Endothelial cell of umbilical vein (primary cell): ENCODE measurements around the gene MYO16. TPM values are rescaled to one million over a fixed set of nuclear protein-coding genes. Genes with fewer than 3 reads are reported as not detected.

ENCODE experiments used
- BruUV-seq: library from RNA; stranded (reverse); fragments of 400-500 nt; replicated peaks from 2 replicates; lab custom pipeline; 2021; lab: Mats Ljungman, UMichigan
- CTCF ChIA-PET: fragments of 300-600, 350-600 bp; sonication (Branson Sonifier 250); formaldehyde crosslinking; loops from one replicate; lab custom pipeline; 2021; ENCODE audit warnings: antibody characterized with exemption, inconsistent platforms; lab: Charles Lee
- POLR2A ChIA-PET: fragments of 300-600, 350-600 bp; sonication (Branson Sonifier 250); formaldehyde crosslinking; loops from one replicate; lab custom pipeline; 2021; ENCODE audit warnings: antibody characterized with exemption, inconsistent platforms; lab: Charles Lee
- DNase-seq: peaks from one replicate; pipeline ENCODE4 v3.0.0-alpha.2; 2011; ENCODE audit warnings: low read depth, low spot score
- FAIRE-seq: peaks from 2 replicates; lab custom pipeline; 2011; peaks lifted over from hg19 to GRCh38; lab: Jason Lieb, UNC
- H2AFZ ChIP-seq: 2 replicates; pipeline ENCODE4 v1.6.0; 2012; ENCODE audit warnings: low read depth, low read length, control low read depth, inconsistent platforms
- H3K27ac ChIP-seq: 2 replicates; pipeline ENCODE4 v1.5.1; 2011; ENCODE audit warnings: low read depth, mild to moderate bottlenecking, control low read depth, low read length, moderate library complexity; ENCODE audit not compliant: insufficient read depth
- H3K27me3 ChIP-seq, 2 experiments: 2 replicates each; pipeline versions ENCODE4 v1.6.0 to v1.6.1; 2011; ENCODE audit warnings: low read length in 2 of 2, mixed read lengths in 1 of 2; ENCODE audit not compliant: control insufficient read depth in 2 of 2, insufficient read depth in 2 of 2
- H3K36me3 ChIP-seq, 2 experiments: 2 replicates in 1 of 2; 3 replicates in 1 of 2; pipeline ENCODE4 v1.5.1; 2011; ENCODE audit warnings: low read length in 2 of 2, mild to moderate bottlenecking in 1 of 2, moderate library complexity in 1 of 2; ENCODE audit not compliant: control insufficient read depth in 2 of 2, insufficient read depth in 2 of 2; ENCODE audit errors: extremely low read depth in 1 of 2
- H3K4me1 ChIP-seq: 3 replicates; pipeline ENCODE4 v1.5.1; 2011; ENCODE audit warnings: mild to moderate bottlenecking, low read length; ENCODE audit not compliant: control insufficient read depth, insufficient read depth; ENCODE audit errors: extremely low read depth
- H3K4me2 ChIP-seq: 2 replicates; pipeline ENCODE4 v1.6.1; 2011; ENCODE audit warnings: low read length, control low read depth, mixed read lengths; ENCODE audit not compliant: insufficient read depth
- H3K4me3 ChIP-seq, 3 experiments: fragments of 200-600 bp in 1 of 3; sonication (generic), shearing (Covaris generic) in 1 of 3; replicated peaks in 1 of 3; 2 replicates each; pipeline ENCODE4 v1.5.1; 2011 to 2016; ENCODE audit warnings: control low read depth in 3 of 3, low read length in 3 of 3, mild to moderate bottlenecking in 2 of 3, inconsistent platforms in 1 of 3, low read depth in 1 of 3, moderate library complexity in 1 of 3; ENCODE audit not compliant: insufficient read depth in 1 of 3
- H3K79me2 ChIP-seq: 2 replicates; pipeline ENCODE4 v1.6.0; 2012; ENCODE audit warnings: low read length, inconsistent platforms; ENCODE audit not compliant: control insufficient read depth, insufficient read depth
- H3K9ac ChIP-seq: replicated peaks from 2 replicates; pipeline ENCODE3; 2011; ENCODE audit warnings: low read length, control low read depth; ENCODE audit not compliant: insufficient read depth; ENCODE audit errors: extremely low read depth
- H3K9me1 ChIP-seq: replicated peaks from 3 replicates; pipeline ENCODE4 v1.6.0; 2011; ENCODE audit warnings: mild to moderate bottlenecking, low read length; ENCODE audit not compliant: control insufficient read depth, insufficient read depth; ENCODE audit errors: extremely low read depth
- H3K9me3 ChIP-seq: replicated peaks from 2 replicates; pipeline ENCODE4 v1.5.1; 2012; ENCODE audit warnings: low read length, inconsistent platforms; ENCODE audit not compliant: control insufficient read depth, insufficient read depth
- H4K20me1 ChIP-seq: replicated peaks from 2 replicates; pipeline ENCODE3; 2011; ENCODE audit warnings: mild to moderate bottlenecking, low read length; ENCODE audit not compliant: control insufficient read depth, insufficient read depth; ENCODE audit errors: extremely low read depth
- EZH2 ChIP-seq: IDR thresholded peaks from 2 replicates; pipeline ENCODE4 v1.6.1; 2012; ENCODE audit warnings: borderline replicate concordance, low read depth, mild to moderate bottlenecking, moderate library complexity, low read length, inconsistent platforms; ENCODE audit not compliant: severe bottlenecking
- FOS ChIP-seq: IDR thresholded peaks from 2 replicates; pipeline ENCODE4 v1.6.1; 2011; ENCODE audit warnings: mild to moderate bottlenecking, low read length, moderate library complexity, borderline replicate concordance; ENCODE audit not compliant: insufficient read depth
- GATA2 ChIP-seq: IDR thresholded peaks from 2 replicates; pipeline ENCODE4 v1.7.0; 2011; ENCODE audit warnings: low read depth, mild to moderate bottlenecking, moderate library complexity, mixed read lengths, low read length; ENCODE audit not compliant: insufficient read length, insufficient read depth
- JUN ChIP-seq: IDR thresholded peaks from 2 replicates; pipeline ENCODE4 v1.6.1; 2011; ENCODE audit warnings: borderline replicate concordance, low read depth; ENCODE audit not compliant: insufficient read length, insufficient read depth
- MYC ChIP-seq: IDR thresholded peaks from one replicate; pipeline ENCODE4 v1.6.1; 2011; ENCODE audit warnings: mild to moderate bottlenecking, low read depth, low read length
- POLR2A ChIP-seq: IDR thresholded peaks from 2 replicates; pipeline ENCODE4 v1.6.1; 2012; ENCODE audit warnings: low read depth, mild to moderate bottlenecking, control low read depth, low read length
- POLR2AphosphoS5 ChIP-seq: IDR thresholded peaks from 2 replicates; pipeline ENCODE4 v1.6.1; 2012; ENCODE audit warnings: low read depth, mild to moderate bottlenecking, control low read depth, low read length, moderate library complexity; ENCODE audit not compliant: insufficient read depth
- dilution Hi-C: fragments of 300-500 bp; cut with MboI; formaldehyde crosslinking; loops from one replicate; pipeline ENCODE4 v1.15.0; 2019; ENCODE audit warnings: low sequenced_read_pairs; ENCODE audit not compliant: extremely low pct_ligation_motif_present
- intact Hi-C: fragments of 100-400 bp; cut with micrococcal nuclease; formaldehyde crosslinking; loops from one replicate; pipeline ENCODE4 v1.10.0; 2022
- polyA plus RNA-seq, 4 experiments: library from polyadenylated mRNA; depleted of rRNA in 3 of 4; stranded (reverse) in 3 of 4; unstranded in 1 of 4; fragments of >200 nt; gene quantifications; 2 replicates each; pipeline versions ENCODE4 v1.2.1 to v1.2.3, GENCODE V29; 2011 to 2012; ENCODE audit warnings: missing spikeins in 1 of 4
- total RNA-seq: library from RNA; stranded (reverse); gene quantifications from 2 replicates; pipeline ENCODE4 v1.2.3, GENCODE V29; 2021
- TF ChIP-seq, protein P1 (sequence below): IDR thresholded peaks from 2 replicates; pipeline ENCODE4 v1.6.1; 2011; ENCODE audit not compliant: insufficient read depth, insufficient read length

MYO16 gene
- total and polyA plus RNA-seq, 2 donors (not counting 3 experiments of a cell fraction or from before 2014, with no cell fraction given), result 0.03 to 0.04 TPM

GRCh38 chr13:108667205-108667604, 37.8 kb downstream of the MYO16 start:
- H3K27me3 ChIP-seq, result no peaks in the 10 kb centered on the region
- POLR2A ChIA-PET, result no interaction called here
- H4K20me1 ChIP-seq, result no peaks in the 10 kb centered on the region
- no peak overlapping the region for H2AFZ ChIP-seq
- no peak overlapping the region for H3K4me2 ChIP-seq
- no peak for FAIRE-seq
- BruUV-seq, result no TSS peak
- no peak overlapping the region for H3K27ac ChIP-seq
- H3K36me3 ChIP-seq, result no peaks in the 10 kb centered on the region
- dilution Hi-C loops (no loop called here), intact Hi-C loops (no loop called here)
- H3K4me3 ChIP-seq, result no peak overlapping the region
- TF ChIP-seq EZH2 (no peak), GATA2 (no peak), POLR2A (no peak), POLR2AphosphoS5 (no peak), FOS (no peak), JUN (no peak)
- TF ChIP-seq, protein P1, sequence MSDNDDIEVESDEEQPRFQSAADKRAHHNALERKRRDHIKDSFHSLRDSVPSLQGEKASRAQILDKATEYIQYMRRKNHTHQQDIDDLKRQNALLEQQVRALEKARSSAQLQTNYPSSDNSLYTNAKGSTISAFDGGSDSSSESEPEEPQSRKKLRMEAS, result no peak
- H3K79me2 ChIP-seq, result no peaks in the 10 kb centered on the region
- H3K4me1 ChIP-seq, result no peaks in the 10 kb centered on the region
- H3K9me3 ChIP-seq, result no peaks in the 10 kb centered on the region
- no peak overlapping the region for H3K9ac ChIP-seq
- DNase-seq, result no peak
- CTCF ChIA-PET, result no interaction called here
- no peaks in the 10 kb centered on the region for H3K9me1 ChIP-seq

GRCh38 chr13:108669381-108669780, 40.0 kb downstream of the MYO16 start:
- H2AFZ ChIP-seq, result no peak overlapping the region
- H3K9me3 ChIP-seq, result no peaks in the 10 kb centered on the region
- ChIA-PET CTCF (no interaction called here), POLR2A (no interaction called here)
- no peaks in the 10 kb centered on the region for H3K4me1 ChIP-seq
- H3K9ac ChIP-seq, result no peak overlapping the region
- FAIRE-seq (no peak), DNase-seq (no peak)
- H3K27me3 ChIP-seq, result no peaks in the 10 kb centered on the region
- intact Hi-C loops (no loop called here), dilution Hi-C loops (no loop called here)
- no peaks in the 10 kb centered on the region for H4K20me1 ChIP-seq
- H3K9me1 ChIP-seq, result no peaks in the 10 kb centered on the region
- TF ChIP-seq FOS (no peak), MYC (no peak), GATA2 (no peak), EZH2 (no peak)
- H3K79me2 ChIP-seq, result no peaks in the 10 kb centered on the region
- H3K4me2 ChIP-seq, result no peak overlapping the region
- no peak overlapping the region for H3K4me3 ChIP-seq
- H3K27ac ChIP-seq, result no peak overlapping the region
- BruUV-seq, result no TSS peak
- no peaks in the 10 kb centered on the region for H3K36me3 ChIP-seq
